ENCODE results near the gene FOXP1.

DNA sequence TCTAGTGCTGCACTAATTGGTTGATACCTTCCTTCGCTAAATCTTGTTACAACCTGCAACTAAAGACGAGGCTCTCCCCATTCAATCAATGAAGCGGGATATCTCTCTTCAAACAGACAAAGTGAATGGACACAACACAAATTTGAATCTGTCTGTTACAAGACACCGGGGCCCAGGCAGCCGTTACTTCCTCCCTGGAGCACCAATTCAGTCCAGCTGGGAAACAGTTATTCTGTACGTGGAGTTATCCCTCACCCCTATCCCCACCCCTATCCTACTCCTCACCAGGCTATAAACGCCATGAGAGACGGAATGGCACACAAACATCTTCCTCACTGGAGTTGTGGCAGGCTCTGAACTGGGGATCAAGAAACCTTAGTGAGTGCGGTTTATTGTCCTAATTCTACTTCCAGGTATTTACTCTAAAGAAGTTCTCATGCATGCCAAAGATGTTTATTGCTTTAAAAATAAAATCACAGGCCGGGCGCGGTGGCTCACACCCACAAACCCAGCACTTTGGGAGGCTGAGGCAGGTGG lies 181.8 kb downstream of the FOXP1 start:
- no peak for TF ChIP-seq POLR2A (IDR thresholded peaks at IDR 0.05; ENCODE audit: low read depth, low read length)
- TF ChIP-seq POLR2AphosphoS5 (IDR thresholded peaks at IDR 0.05; ENCODE audit: low read depth, low read length): no peak
- no peak for TF ChIP-seq PAX5 (IDR thresholded peaks at IDR 0.05; ENCODE audit: insufficient read depth, low read length, severe bottlenecking)
- no peak for TF ChIP-seq SPI1 (IDR thresholded peaks at IDR 0.05; ENCODE audit: low read depth, low read length)
- no peak for TF ChIP-seq TAF1 (IDR thresholded peaks at IDR 0.05; ENCODE audit: low read depth, low read length)
- no peak for TF ChIP-seq POU2F2 (IDR thresholded peaks at IDR 0.05; ENCODE audit: low read depth, low read length)
